ENCODE data around the gene TMOD1.

Gene TMOD1

GRCh38 chr9:97592126-97592525 lies 90.7 kb downstream of the TMOD1 start:
- no peak for TF ChIP-seq CTCF (IDR thresholded peaks at IDR 0.05; ENCODE audit: low read depth, low read length)
- in situ Hi-C loops (cut with HindIII; ENCODE audit: low sequenced_read_pairs) = no loop called here

GRCh38 chr9:97593960-97594359 lies 92.5 kb downstream of the TMOD1 start:
- no peak overlapping the region for H3K4me3 ChIP-seq (ENCODE audit: low read depth, low read length)
- in situ Hi-C loops (cut with HindIII; ENCODE audit: low sequenced_read_pairs) = no loop called here
- DNase-seq (ENCODE audit: low read depth, low spot score) = no peak
- TF ChIP-seq CTCF (IDR thresholded peaks at IDR 0.05; ENCODE audit: low read depth, low read length) = no peak

More at GRCh38 chr9:97592126-97592525, 90.7 kb downstream of the TMOD1 start:
- H3K4me3 ChIP-seq (ENCODE audit: low read depth, low read length) = no peak overlapping the region
- DNase-seq (ENCODE audit: low read depth, low spot score) = no peak

- TF ChIP-seq CTCF (IDR thresholded peaks at IDR 0.05; ENCODE audit: low read depth, low read length) = no peak
- in situ Hi-C loops (cut with HindIII; ENCODE audit: low sequenced_read_pairs) = no loop called here
- no peak for DNase-seq (ENCODE audit: low read depth, low spot score)
- H3K4me3 ChIP-seq (ENCODE audit: low read depth, low read length) = no peak overlapping the region
Measured at GRCh38 chr9:97594381-97594921, 93.0 kb downstream of the TMOD1 start.

- H3K4me3 ChIP-seq (ENCODE audit: low read depth, low read length) = no peak overlapping the region
- no peak for DNase-seq (ENCODE audit: low read depth, low spot score)
- no peak for TF ChIP-seq CTCF (IDR thresholded peaks at IDR 0.05; ENCODE audit: low read depth, low read length)
- in situ Hi-C loops (cut with HindIII; ENCODE audit: low sequenced_read_pairs) = no loop called here
Measured at GRCh38 chr9:97596906-97597305, 95.4 kb downstream of the TMOD1 start.

- in situ Hi-C loops (cut with HindIII; ENCODE audit: low sequenced_read_pairs) = no loop called here
- peak; percentile 94 for TF ChIP-seq CTCF (IDR thresholded peaks at IDR 0.05; ENCODE audit: low read depth, low read length)
- H3K4me3 ChIP-seq (ENCODE audit: low read depth, low read length) = no peak overlapping the region
- DNase-seq (ENCODE audit: low read depth, low spot score) = peak; percentile 80
Measured at GRCh38 chr9:97598461-97599288, 97.2 kb downstream of the TMOD1 start.

- no peak for TF ChIP-seq CTCF (IDR thresholded peaks at IDR 0.05; ENCODE audit: low read depth, low read length)
- DNase-seq (ENCODE audit: low read depth, low spot score) = no peak
- in situ Hi-C loops (cut with HindIII; ENCODE audit: low sequenced_read_pairs) = no loop called here
- no peak overlapping the region for H3K4me3 ChIP-seq (ENCODE audit: low read depth, low read length)
Measured at GRCh38 chr9:97599314-97599846, 97.9 kb downstream of the TMOD1 start.
